Measurements from ENCODE around the gene NPSR1. TPM values are rescaled to one million over a fixed set of nuclear protein-coding genes. Genes with fewer than 3 reads are reported as not detected.
"Not testable (repeated sequence)": the region's sequence is repeated elsewhere in the genome, so short reads cannot be mapped to it uniquely, and the experiment has no call there.

The NPSR1 gene
- under 1 TPM in 1 of 4 donors, not detected in 3; 0.14 TPM for polyA plus RNA-seq (ENCODE audit: insufficient read length in 4 of 4)

GRCh38 chr7:34657632-34658268, at the start of gene NPSR1:
NPSR1 (plus strand) TSS chr7:34658218; CDS start chr7:34658413, 195 bp downstream.
- DNase-seq (ENCODE audit: low read depth in 4 of 4, low spot score in 3 of 4), result no peak

GRCh38 chr7:34612661-34613060, 45.4 kb upstream of the NPSR1 start:
- DNase-seq (ENCODE audit: low read depth in 4 of 4, low spot score in 3 of 4), result no peak

GRCh38 chr7:34620425-34620824, 37.6 kb upstream of the NPSR1 start:
- no peak for DNase-seq (ENCODE audit: low read depth in 4 of 4, low spot score in 3 of 4)

GRCh38 chr7:34622182-34622581, 35.8 kb upstream of the NPSR1 start:
- DNase-seq (ENCODE audit: low read depth in 4 of 4, low spot score in 3 of 4), result no peak

- DNase-seq (ENCODE audit: low read depth in 4 of 4, low spot score in 3 of 4), result no peak
These were observed 35.2 kb upstream of the NPSR1 start for GRCh38 chr7:34622771-34623250.

- not testable (repeated sequence) for DNase-seq (ENCODE audit: low read depth in 4 of 4, low spot score in 3 of 4)
These were observed 29.4 kb upstream of the NPSR1 start for GRCh38 chr7:34628618-34629017.

- DNase-seq (ENCODE audit: low read depth in 4 of 4, low spot score in 3 of 4), result no peak
These were observed 5.2 kb upstream of the NPSR1 start for GRCh38 chr7:34652809-34653208.

- no peak for DNase-seq (ENCODE audit: low read depth in 4 of 4, low spot score in 3 of 4)
These were observed 4.2 kb upstream of the NPSR1 start for GRCh38 chr7:34653787-34654186.

- DNase-seq (ENCODE audit: low read depth in 4 of 4, low spot score in 3 of 4), result no peak
These were observed 2.6 kb upstream of the NPSR1 start for GRCh38 chr7:34655384-34655783.

GRCh38 chr7:34656041-34656440, 2.0 kb upstream of the NPSR1 start:
- no peak for DNase-seq (ENCODE audit: low read depth in 4 of 4, low spot score in 3 of 4)

GRCh38 chr7:34659472-34660075, 1.6 kb downstream of the NPSR1 start:
- DNase-seq (ENCODE audit: low read depth in 4 of 4, low spot score in 3 of 4), result no peak

- no peak for DNase-seq (ENCODE audit: low read depth in 4 of 4, low spot score in 3 of 4)
These were observed 4.2 kb downstream of the NPSR1 start for GRCh38 chr7:34662058-34662708.

- no peak for DNase-seq (ENCODE audit: low read depth in 4 of 4, low spot score in 3 of 4)
These were observed 6.7 kb downstream of the NPSR1 start for GRCh38 chr7:34664755-34665154.

GRCh38 chr7:34672430-34672829, 14.4 kb downstream of the NPSR1 start:
- DNase-seq (ENCODE audit: low read depth in 4 of 4, low spot score in 3 of 4), result no peak

- no peak for DNase-seq (ENCODE audit: low read depth in 4 of 4, low spot score in 3 of 4)
These were observed 15.0 kb downstream of the NPSR1 start for GRCh38 chr7:34673066-34673465.

- DNase-seq (ENCODE audit: low read depth in 4 of 4, low spot score in 3 of 4), result no peak
These were observed 17.8 kb downstream of the NPSR1 start for GRCh38 chr7:34675749-34676374.

GRCh38 chr7:34677491-34677890, 19.5 kb downstream of the NPSR1 start:
- no peak for DNase-seq (ENCODE audit: low read depth in 4 of 4, low spot score in 3 of 4)

- DNase-seq (ENCODE audit: low read depth in 4 of 4, low spot score in 3 of 4), result no peak
These were observed 29.5 kb downstream of the NPSR1 start for GRCh38 chr7:34687529-34687928.

GRCh38 chr7:34696415-34696814, 38.4 kb downstream of the NPSR1 start:
- no peak for DNase-seq (ENCODE audit: low read depth in 4 of 4, low spot score in 3 of 4)

GRCh38 chr7:34709771-34710170, 51.8 kb downstream of the NPSR1 start:
- no peak for DNase-seq (ENCODE audit: low read depth in 4 of 4, low spot score in 3 of 4)

- DNase-seq (ENCODE audit: low read depth in 4 of 4, low spot score in 3 of 4), result no peak
These were observed 60.8 kb downstream of the NPSR1 start for GRCh38 chr7:34718867-34719266.

All from left renal pelvis (tissue), 4 donors.